Lung (tissue), 12 donors: ENCODE results near the gene CCDC86. TPM values are rescaled to one million over a fixed set of nuclear protein-coding genes. Genes with fewer than 3 reads are reported as not detected.

ENCODE experiments used
- ATAC-seq: fragments of 200-7000 bp; cut with Tn5 transposase; one replicate; pipeline ENCODE4 v1.9.1; 2020; ENCODE audit warnings: moderate number of reproducible peaks; ENCODE audit not compliant: insufficient read depth, low FRiP score
- DNase-seq, 3 donors: peaks; one replicate each; pipeline ENCODE4 v3.0.0-alpha.2; 2013 to 2017
- H3K27ac ChIP-seq, 2 donors: one replicate each; pipeline ENCODE4 v1.5.1; 2013; ENCODE audit warnings: mild to moderate bottlenecking in 2 of 2, moderate library complexity in 2 of 2, control low read depth in 1 of 2, inconsistent platforms in 1 of 2, low read depth in 1 of 2, low read length in 1 of 2
- H3K27me3 ChIP-seq, 3 donors: one replicate each; pipeline ENCODE4 v1.5.1; 2013; ENCODE audit warnings: low read length in 2 of 3; ENCODE audit not compliant: control insufficient read depth in 3 of 3, insufficient read depth in 3 of 3
- H3K36me3 ChIP-seq, 4 donors: one replicate each; pipeline ENCODE4 v1.5.1; 2013; ENCODE audit warnings: low read length in 4 of 4, mild to moderate bottlenecking in 1 of 4, moderate library complexity in 1 of 4; ENCODE audit not compliant: control insufficient read depth in 4 of 4, insufficient read depth in 4 of 4
- H3K4me1 ChIP-seq, 5 donors: one replicate each; pipeline ENCODE4 v1.5.1; 2013; ENCODE audit warnings: low read length in 5 of 5, mild to moderate bottlenecking in 2 of 5, moderate library complexity in 1 of 5; ENCODE audit not compliant: control insufficient read depth in 5 of 5, insufficient read depth in 5 of 5
- H3K4me3 ChIP-seq: one replicate; pipeline ENCODE4 v1.5.1; 2013; ENCODE audit warnings: mild to moderate bottlenecking, control low read depth, moderate library complexity
- H3K9ac ChIP-seq, 2 donors: one replicate each; pipeline ENCODE4 v1.5.1; 2013; ENCODE audit warnings: low read length in 2 of 2, control low read depth in 1 of 2; ENCODE audit not compliant: insufficient read depth in 1 of 2
- H3K9me3 ChIP-seq, 4 donors: one replicate each; pipeline ENCODE4 v1.5.1; 2013; ENCODE audit warnings: low read length in 3 of 4, mild to moderate bottlenecking in 1 of 4, moderate library complexity in 1 of 4; ENCODE audit not compliant: control insufficient read depth in 4 of 4, insufficient read depth in 3 of 4
- CTCF ChIP-seq: IDR thresholded peaks from 2 replicates; pipeline ENCODE4 v1.5.1; 2012; ENCODE audit warnings: mild to moderate bottlenecking; ENCODE audit errors: control extremely low read depth, extremely low read depth
- WGBS, 2 donors: extraction: QIAGEN DNeasy Blood & Tissue Kit; methylation state at CpG; one replicate each; pipeline ENCODE4 v1.1.7; 2013; 5-methylcytosine and 5-hydroxymethylcytosine counted together
- polyA plus RNA-seq, 2 donors: library from polyadenylated mRNA; stranded (reverse); fragments of 200-250 nt; gene quantifications; one replicate each; pipeline ENCODE4 v1.2.1, GENCODE V29; 2013
- total RNA-seq, 2 donors: library from RNA; depleted of rRNA in 1 of 2; stranded (reverse); fragments of >200 nt in 1 of 2; gene quantifications; one replicate each; pipeline ENCODE4 v1.2.1, GENCODE V29; 2014 to 2021
- donor health status: control.
- donor health status: control.
- donor health status: Bipolar disorder and iron deficiency.
- donor health status: healthy.
- donor health status: DM: yes; HTN: yes; CAD: no.

Gene CCDC86
- total and polyA plus RNA-seq, 4 donors, result 8.7 to 25.0 (median 15.0) TPM

- no peak for TF ChIP-seq CTCF
- Histone ChIP-seq H3K4me3 (no peak overlapping the region), H3K27me3 (peaks cover 0 to 23% (median 0%) of the 10 kb centered on the region in 3 donors), H3K36me3 (no peaks in the 10 kb centered on the region), H3K4me1 (no peaks in the 10 kb centered on the region), H3K9ac (no peak overlapping the region), H3K9me3 (no peaks in the 10 kb centered on the region), H3K27ac (no peak overlapping the region)
- ATAC-seq (no peak), DNase-seq (no peak)
- 54 to 62% methylated on average over 7 of the region's 7 CpGs for WGBS, 2 donors
These were observed 10.3 kb upstream of the CCDC86 start for GRCh38 chr11:60831501-60832079.

GRCh38 chr11:60834742-60835533 lies 7.0 kb upstream of the CCDC86 start:
- no peak overlapping the region for H3K9ac ChIP-seq
- no peak overlapping the region for H3K27ac ChIP-seq
- no peak overlapping the region for H3K4me3 ChIP-seq
- 56 to 61% methylated on average over 7 of the region's 7 CpGs for WGBS, 2 donors
- no peaks in the 10 kb centered on the region for H3K36me3 ChIP-seq
- no peaks in the 10 kb centered on the region for H3K9me3 ChIP-seq
- no peak for TF ChIP-seq CTCF
- DNase-seq (no peak), ATAC-seq (no peak)
- H3K27me3 ChIP-seq, result peaks cover 0 to 14% (median 0%) of the 10 kb centered on the region in 3 donors
- no peaks in the 10 kb centered on the region for H3K4me1 ChIP-seq

GRCh38 chr11:60835534-60835846 lies 6.4 kb upstream of the CCDC86 start:
- H3K27ac ChIP-seq, result no peak overlapping the region
- TF ChIP-seq CTCF, result no peak
- no peaks in the 10 kb centered on the region for H3K36me3 ChIP-seq
- H3K27me3 ChIP-seq, result peaks cover 0 to 14% (median 0%) of the 10 kb centered on the region in 3 donors
- no peak overlapping the region for H3K4me3 ChIP-seq
- ATAC-seq, result peak; percentile 22
- no peaks in the 10 kb centered on the region for H3K4me1 ChIP-seq
- DNase-seq, result no peak
- 74% methylated on average over 3 of the region's 3 CpGs for WGBS, 2 donors
- H3K9ac ChIP-seq, result no peak overlapping the region
- H3K9me3 ChIP-seq, result no peaks in the 10 kb centered on the region
